ENCODE measurements around the gene ELMO2. TPM values are rescaled to one million over a fixed set of nuclear protein-coding genes. Genes with fewer than 3 reads are reported as not detected.

The ELMO2 gene, protein sequence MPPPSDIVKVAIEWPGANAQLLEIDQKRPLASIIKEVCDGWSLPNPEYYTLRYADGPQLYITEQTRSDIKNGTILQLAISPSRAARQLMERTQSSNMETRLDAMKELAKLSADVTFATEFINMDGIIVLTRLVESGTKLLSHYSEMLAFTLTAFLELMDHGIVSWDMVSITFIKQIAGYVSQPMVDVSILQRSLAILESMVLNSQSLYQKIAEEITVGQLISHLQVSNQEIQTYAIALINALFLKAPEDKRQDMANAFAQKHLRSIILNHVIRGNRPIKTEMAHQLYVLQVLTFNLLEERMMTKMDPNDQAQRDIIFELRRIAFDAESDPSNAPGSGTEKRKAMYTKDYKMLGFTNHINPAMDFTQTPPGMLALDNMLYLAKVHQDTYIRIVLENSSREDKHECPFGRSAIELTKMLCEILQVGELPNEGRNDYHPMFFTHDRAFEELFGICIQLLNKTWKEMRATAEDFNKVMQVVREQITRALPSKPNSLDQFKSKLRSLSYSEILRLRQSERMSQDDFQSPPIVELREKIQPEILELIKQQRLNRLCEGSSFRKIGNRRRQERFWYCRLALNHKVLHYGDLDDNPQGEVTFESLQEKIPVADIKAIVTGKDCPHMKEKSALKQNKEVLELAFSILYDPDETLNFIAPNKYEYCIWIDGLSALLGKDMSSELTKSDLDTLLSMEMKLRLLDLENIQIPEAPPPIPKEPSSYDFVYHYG
- 100 to 1,000 TPM in 1 of 6 donors, 10 to 100 TPM in 5; 36.4 to 103 (median 46.3) TPM for total RNA-seq

DNA sequence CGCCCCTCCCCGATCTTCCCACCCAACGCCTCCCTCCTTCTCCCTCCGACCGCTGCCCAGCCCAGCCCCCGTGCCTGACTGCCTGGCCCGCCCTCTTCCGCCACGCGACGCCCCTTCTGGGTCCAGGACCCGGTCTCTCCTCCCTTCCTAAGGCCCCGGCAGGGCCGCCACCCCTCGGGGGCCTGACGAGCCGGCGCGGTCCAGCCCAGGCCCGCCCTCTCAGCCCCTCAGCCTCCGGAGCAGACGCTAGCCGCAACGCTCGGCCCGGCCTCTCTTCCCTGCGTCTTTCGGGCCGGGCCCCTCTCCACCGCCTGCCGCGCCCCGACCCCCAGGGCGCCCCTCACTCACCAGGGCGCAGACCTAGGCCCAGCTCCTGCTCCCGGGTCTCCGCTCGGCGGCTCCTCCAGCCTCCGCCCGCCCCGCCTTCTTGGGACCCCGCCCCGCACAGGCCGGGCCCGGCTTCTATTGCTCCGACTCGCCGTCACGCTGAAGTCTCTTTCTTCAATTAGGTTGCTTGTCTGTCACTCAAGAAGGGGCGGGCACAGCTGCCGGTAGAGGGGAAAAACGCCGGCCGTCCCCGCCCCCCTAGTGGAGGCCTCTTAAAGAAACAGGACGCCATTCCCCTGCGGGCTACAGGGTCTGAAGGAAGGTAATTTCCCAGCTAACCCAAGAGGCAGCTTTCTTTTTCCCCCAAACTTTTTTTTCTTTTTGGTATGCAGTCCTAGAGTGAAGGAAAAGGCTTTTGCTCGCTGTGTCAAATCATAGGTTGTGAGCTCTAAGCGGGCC is at the start of gene ELMO2:
Gene ELMO2 (minus strand): TSS at position 416 of the 786 bp plus-strand sequence. CDS start 12,133 bp downstream, outside the sequence.
- Histone ChIP-seq H3K4me3 (peak within 1 kb of the TSS; percentile 62 to 99 (median 84)), H3K4me1 (peaks cover 42 to 61% (median 50%) of the 10 kb centered on the region in 4 donors), H3K9me3 (no peaks in the 10 kb centered on the region), H3K27me3 (no peaks in the 10 kb centered on the region), H3K27ac (peak within 1 kb of the TSS; percentile 90 to 97 (median 95)), H3K36me3 (no peaks in the 10 kb centered on the region)
- ATAC-seq (ENCODE audit: low FRiP score in 2 of 2) (peak; percentile 96 to 97), DNase-seq (peak; percentile 98 to 99)
- TF ChIP-seq POLR2A (IDR thresholded peaks at IDR 0.05), result peak in 3 of 4 donors; percentile 45 to 84 (median 73)
- TF ChIP-seq POLR2AphosphoS5 (IDR thresholded peaks at IDR 0.05), result peak; percentile 54 to 83
- TF ChIP-seq, protein P1, sequence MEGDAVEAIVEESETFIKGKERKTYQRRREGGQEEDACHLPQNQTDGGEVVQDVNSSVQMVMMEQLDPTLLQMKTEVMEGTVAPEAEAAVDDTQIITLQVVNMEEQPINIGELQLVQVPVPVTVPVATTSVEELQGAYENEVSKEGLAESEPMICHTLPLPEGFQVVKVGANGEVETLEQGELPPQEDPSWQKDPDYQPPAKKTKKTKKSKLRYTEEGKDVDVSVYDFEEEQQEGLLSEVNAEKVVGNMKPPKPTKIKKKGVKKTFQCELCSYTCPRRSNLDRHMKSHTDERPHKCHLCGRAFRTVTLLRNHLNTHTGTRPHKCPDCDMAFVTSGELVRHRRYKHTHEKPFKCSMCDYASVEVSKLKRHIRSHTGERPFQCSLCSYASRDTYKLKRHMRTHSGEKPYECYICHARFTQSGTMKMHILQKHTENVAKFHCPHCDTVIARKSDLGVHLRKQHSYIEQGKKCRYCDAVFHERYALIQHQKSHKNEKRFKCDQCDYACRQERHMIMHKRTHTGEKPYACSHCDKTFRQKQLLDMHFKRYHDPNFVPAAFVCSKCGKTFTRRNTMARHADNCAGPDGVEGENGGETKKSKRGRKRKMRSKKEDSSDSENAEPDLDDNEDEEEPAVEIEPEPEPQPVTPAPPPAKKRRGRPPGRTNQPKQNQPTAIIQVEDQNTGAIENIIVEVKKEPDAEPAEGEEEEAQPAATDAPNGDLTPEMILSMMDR (IDR thresholded peaks at IDR 0.05), result peak in 4 of 6 experiments; percentile 28 to 46 (median 42)
- peak in 1 of 4 donors; percentile 33 for TF ChIP-seq EP300 (IDR thresholded peaks at IDR 0.05)
- WGBS, 2 donors, result 1 to 2% methylated on average over 32 to 51 of the region's 60 CpGs

DNA sequence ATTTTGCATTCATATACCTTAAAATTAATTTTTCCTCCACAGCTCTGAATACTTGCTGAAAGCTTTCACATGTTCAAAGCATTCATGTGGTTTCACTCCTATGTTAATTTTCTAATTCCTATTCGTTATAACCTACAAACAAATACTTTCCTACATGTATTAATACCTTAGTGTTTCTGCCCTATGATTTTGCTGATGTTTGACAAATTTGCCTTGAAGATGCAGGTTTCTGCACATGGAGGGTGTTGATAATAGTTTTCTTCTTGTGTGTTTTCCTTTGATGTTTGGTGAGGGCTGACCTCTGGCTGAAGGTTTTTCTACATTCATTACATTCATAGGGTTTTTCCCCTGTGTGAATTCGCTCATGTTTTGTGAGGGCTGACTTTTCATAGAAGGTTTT is 49.3 kb upstream of the ELMO2 start:
- TF ChIP-seq, protein P1 (IDR thresholded peaks at IDR 0.05), result no peak
- TF ChIP-seq EP300 (IDR thresholded peaks at IDR 0.05) (no peak), POLR2AphosphoS5 (IDR thresholded peaks at IDR 0.05) (no peak), POLR2A (IDR thresholded peaks at IDR 0.05) (no peak)
- WGBS, 2 donors, result 85 to 94% methylated on average over 2 of the region's 2 CpGs
- Histone ChIP-seq H3K4me3 (no peak overlapping the region), H3K27ac (no peak overlapping the region), H3K27me3 (no peaks in the 10 kb centered on the region), H3K36me3 (no peaks in the 10 kb centered on the region), H3K9me3 (peaks cover 0 to 7% (median 4%) of the 10 kb centered on the region in 4 donors), H3K4me1 (peaks cover 0 to 7% (median 0%) of the 10 kb centered on the region in 4 donors)
- ATAC-seq (ENCODE audit: low FRiP score in 2 of 2) (no peak), DNase-seq (no peak)

DNA sequence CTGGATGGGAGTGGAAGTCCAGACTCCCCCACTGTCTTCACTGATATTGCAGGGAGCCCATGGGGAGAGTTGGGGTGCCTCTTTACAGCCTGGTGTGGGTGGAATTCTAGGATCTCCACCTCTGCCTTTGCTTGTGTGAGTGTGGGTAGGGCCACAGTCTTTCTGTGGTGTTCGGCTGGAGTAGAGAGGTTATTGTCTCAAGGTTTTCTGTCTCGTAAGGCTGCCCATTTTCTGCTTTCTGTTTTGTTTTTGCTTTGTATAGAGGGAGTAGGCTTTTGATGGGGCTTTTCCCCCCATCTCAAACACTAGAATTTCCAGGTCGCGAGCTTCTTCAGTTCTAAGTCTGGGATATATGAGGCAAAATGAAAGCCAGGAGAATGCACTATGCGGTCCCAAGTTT is 40.4 kb upstream of the ELMO2 start:
- 91 to 99% methylated on average over 5 of the region's 5 CpGs for WGBS, 2 donors
- ATAC-seq (ENCODE audit: low FRiP score in 2 of 2) (no peak), DNase-seq (no peak)
- TF ChIP-seq, protein P1 (IDR thresholded peaks at IDR 0.05), result no peak
- TF ChIP-seq EP300 (IDR thresholded peaks at IDR 0.05) (no peak), POLR2AphosphoS5 (IDR thresholded peaks at IDR 0.05) (no peak), POLR2A (IDR thresholded peaks at IDR 0.05) (no peak)
- Histone ChIP-seq H3K27me3 (no peaks in the 10 kb centered on the region), H3K27ac (no peak overlapping the region), H3K4me3 (no peak overlapping the region), H3K36me3 (no peaks in the 10 kb centered on the region), H3K4me1 (no peaks in the 10 kb centered on the region), H3K9me3 (no peaks in the 10 kb centered on the region)

DNA sequence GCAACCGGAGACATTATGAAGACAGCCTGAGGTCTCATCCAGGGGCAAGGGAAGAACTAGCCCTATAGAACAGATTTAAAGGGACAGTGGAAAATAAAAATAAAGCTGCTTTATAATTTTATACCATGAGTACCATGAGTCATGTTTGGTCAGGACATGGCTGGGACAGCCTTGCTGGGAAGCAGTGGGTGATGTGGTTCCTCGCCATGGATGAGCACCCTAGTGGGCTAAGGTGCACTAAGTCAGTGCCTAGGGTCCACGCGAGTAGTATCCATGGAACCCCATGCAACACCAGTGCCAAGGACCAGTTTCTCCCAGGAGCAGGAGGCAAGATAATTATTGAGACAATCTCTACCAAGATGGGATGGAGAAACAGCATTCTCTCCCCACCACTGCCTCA is 33.4 kb upstream of the ELMO2 start:
- H3K4me3 ChIP-seq, result no peak overlapping the region
- DNase-seq (no peak), ATAC-seq (ENCODE audit: low FRiP score in 2 of 2) (no peak)
- no peaks in the 10 kb centered on the region for H3K4me1 ChIP-seq
- no peaks in the 10 kb centered on the region for H3K36me3 ChIP-seq
- 87 to 91% methylated on average over 4 of the region's 4 CpGs for WGBS, 2 donors
- TF ChIP-seq, protein P1 (IDR thresholded peaks at IDR 0.05), result no peak
- TF ChIP-seq POLR2AphosphoS5 (IDR thresholded peaks at IDR 0.05), result no peak
- TF ChIP-seq EP300 (IDR thresholded peaks at IDR 0.05), result no peak
- TF ChIP-seq POLR2A (IDR thresholded peaks at IDR 0.05), result no peak
- H3K27me3 ChIP-seq, result no peaks in the 10 kb centered on the region
- no peak overlapping the region for H3K27ac ChIP-seq
- H3K9me3 ChIP-seq, result no peaks in the 10 kb centered on the region

Data from upper lobe of left lung (tissue), 6 donors.